NK-92 (cell line): ENCODE data around the gene LIPE.

ENCODE experiments used
- DNase-seq: peaks from one replicate; lab custom pipeline; 2025; ENCODE audit not compliant: unreplicated experiment; lab: John Stamatoyannopoulos, UW

The LIPE gene

GRCh38 chr19:42388851-42389489 is 38.2 kb downstream of the LIPE start:
- no peak for DNase-seq

GRCh38 chr19:42386974-42387707 is 40.0 kb downstream of the LIPE start:
- DNase-seq, result no peak

GRCh38 chr19:42380155-42380554 is 47.0 kb downstream of the LIPE start:
- no peak for DNase-seq

GRCh38 chr19:42378225-42379215 is 48.7 kb downstream of the LIPE start:
- no peak for DNase-seq

- no peak for DNase-seq
Measured at GRCh38 chr19:42376177-42376555, 51.0 kb downstream of the LIPE start.

GRCh38 chr19:42375415-42376176 is 51.6 kb downstream of the LIPE start:
- DNase-seq, result no peak

GRCh38 chr19:42374826-42375376 is 52.3 kb downstream of the LIPE start:
- DNase-seq, result no peak

GRCh38 chr19:42370626-42371175 is 56.5 kb downstream of the LIPE start:
- no peak for DNase-seq

- DNase-seq, result no peak
Measured at GRCh38 chr19:42370068-42370520, 57.1 kb downstream of the LIPE start.

GRCh38 chr19:42369433-42370067 is 57.6 kb downstream of the LIPE start:
- DNase-seq, result no peak

- no peak for DNase-seq
Measured at GRCh38 chr19:42368765-42369164, 58.4 kb downstream of the LIPE start.

- no peak for DNase-seq
Measured at GRCh38 chr19:42368360-42368759, 58.8 kb downstream of the LIPE start.

- DNase-seq, result no peak
Measured at GRCh38 chr19:42367929-42368328, 59.3 kb downstream of the LIPE start.

- DNase-seq, result no peak
Measured at GRCh38 chr19:42366673-42367072, 60.5 kb downstream of the LIPE start.

- DNase-seq, result no peak
Measured at GRCh38 chr19:42363614-42364346, 63.4 kb downstream of the LIPE start.

GRCh38 chr19:42362891-42363440 is 64.2 kb downstream of the LIPE start:
- DNase-seq, result no peak

- DNase-seq, result no peak
Measured at GRCh38 chr19:42362342-42362741, 64.8 kb downstream of the LIPE start.

- DNase-seq, result no peak
Measured at GRCh38 chr19:42361545-42361910, 65.7 kb downstream of the LIPE start.
